ENCODE data around the gene SLF2.

- TF ChIP-seq REST (IDR thresholded peaks at IDR 0.05; ENCODE audit: insufficient replicate concordance, low read depth) (no peak), CTCF (IDR thresholded peaks at IDR 0.05; ENCODE audit: insufficient read depth, low read length) (no peak), POLR2AphosphoS5 (IDR thresholded peaks at IDR 0.05; ENCODE audit: low read depth) (no peak), SPI1 (IDR thresholded peaks at IDR 0.05; ENCODE audit: borderline replicate concordance, low read depth) (no peak), GABPA (IDR thresholded peaks at IDR 0.05; ENCODE audit: low read depth) (no peak)
Measured at GRCh38 chr10:101000127-101000914, 87.6 kb downstream of the SLF2 start.
